B cell (primary cell): ENCODE measurements around the gene RNF32. TPM values are rescaled to one million over a fixed set of nuclear protein-coding genes. Genes with fewer than 3 reads are reported as not detected.

Source experiments
- ATAC-seq: fragments of 200-7000 bp; cut with Tn5 transposase; one replicate; pipeline ENCODE4 v1.10.0; 2021; ENCODE audit warnings: low read depth, mild to moderate bottlenecking, moderate number of reproducible peaks, moderate library complexity
- CTCF ChIA-PET: fragments of 350-600 bp; sonication (Branson Sonifier 250); formaldehyde crosslinking; loops from one replicate; lab custom pipeline; 2021; ENCODE audit warnings: antibody characterized with exemption, inconsistent platforms; lab: Charles Lee
- POLR2A ChIA-PET: fragments of 350-600 bp; sonication (Branson Sonifier 250); formaldehyde crosslinking; loops from one replicate; lab custom pipeline; 2021; ENCODE audit warnings: antibody characterized with exemption; lab: Charles Lee
- DNase-seq: peaks from one replicate; pipeline ENCODE4 v3.0.0; 2013
- H2AFZ ChIP-seq: 2 replicates; pipeline ENCODE4 v1.6.1; 2012; ENCODE audit warnings: mild to moderate bottlenecking, low read depth, low read length; ENCODE audit not compliant: insufficient read depth, poor library complexity, severe bottlenecking
- H3K27ac ChIP-seq, 2 donors: 1 replicate in 1 of 2; 2 replicates in 1 of 2; pipeline ENCODE4 v1.5.1; 2012 to 2013; ENCODE audit warnings: low read length in 2 of 2, mild to moderate bottlenecking in 2 of 2, moderate library complexity in 1 of 2
- H3K27me3 ChIP-seq, 4 experiments: fragments of 200-600 bp in 1 of 4; sonication (generic) in 1 of 4; replicated peaks in 1 of 4; 1 replicate in 2 of 4; 2 replicates in 2 of 4; pipeline versions ENCODE4 v1.6.1 to v1.7.0; 2013 to 2016; ENCODE audit warnings: low read length in 3 of 4, mild to moderate bottlenecking in 2 of 4, mixed read lengths in 1 of 4, moderate library complexity in 1 of 4; ENCODE audit not compliant: insufficient read depth in 4 of 4, control insufficient read depth in 3 of 4; ENCODE audit errors: control extremely low read depth in 1 of 4
- H3K36me3 ChIP-seq, 2 experiments: replicated peaks in 1 of 2; 1 replicate in 1 of 2; 2 replicates in 1 of 2; pipeline versions ENCODE4 v1.6.1 to v1.7.1; 2013; ENCODE audit warnings: low read length in 1 of 2; ENCODE audit not compliant: insufficient read depth in 2 of 2, control insufficient read depth in 1 of 2; ENCODE audit errors: control extremely low read depth in 1 of 2, extremely low read depth in 1 of 2
- H3K4me1 ChIP-seq, 2 donors: fragments of 200-600 bp in 1 of 2; sonication (generic) in 1 of 2; 1 replicate in 1 of 2; 2 replicates in 1 of 2; pipeline versions ENCODE4 v1.5.1 to v1.6.1; 2013 to 2017; ENCODE audit warnings: low read length in 2 of 2; ENCODE audit not compliant: control insufficient read depth in 2 of 2, insufficient read depth in 2 of 2
- H3K4me2 ChIP-seq: replicated peaks from 2 replicates; pipeline ENCODE3; 2012; ENCODE audit warnings: mild to moderate bottlenecking, low read depth, low read length; ENCODE audit not compliant: poor library complexity, severe bottlenecking
- H3K4me3 ChIP-seq, 5 experiments: fragments of 200-600 bp in 1 of 5; sonication (generic) in 1 of 5; 1 replicate in 3 of 5; 2 replicates in 2 of 5; pipeline versions ENCODE4 v1.5.1 to v1.7.0; 2011 to 2016; ENCODE audit warnings: low read length in 4 of 5, mild to moderate bottlenecking in 4 of 5, low read depth in 2 of 5, control low read depth in 1 of 5, moderate library complexity in 1 of 5; ENCODE audit not compliant: insufficient read depth in 1 of 5; ENCODE audit errors: control extremely low read depth in 1 of 5, extremely low read depth in 1 of 5
- H3K79me2 ChIP-seq: fragments of 200-600 bp; sonication (generic); one replicate; pipeline ENCODE4 v1.6.0; 2016; ENCODE audit warnings: low read length; ENCODE audit not compliant: control insufficient read depth, insufficient read depth
- H3K9ac ChIP-seq: fragments of 200-600 bp; sonication (generic); 2 replicates; pipeline ENCODE4 v1.6.1; 2017; ENCODE audit warnings: mild to moderate bottlenecking, low read length, moderate library complexity
- H3K9me3 ChIP-seq, 3 donors: one replicate each; pipeline versions ENCODE4 v1.6.1 to v1.7.1; 2013; ENCODE audit warnings: low read length in 2 of 3; ENCODE audit not compliant: control insufficient read depth in 2 of 3, insufficient read depth in 1 of 3; ENCODE audit errors: control extremely low read depth in 1 of 3
- H4K20me1 ChIP-seq: 2 replicates; pipeline ENCODE4 v1.6.0; 2012; ENCODE audit warnings: mild to moderate bottlenecking, low read length; ENCODE audit not compliant: insufficient read depth, control insufficient read depth, poor library complexity, severe bottlenecking
- H3K27ac Mint-ChIP-seq: one replicate; pipeline ENCODE4 v1.8.0; 2021; ENCODE audit warnings: mixed read lengths
- H3K27me3 Mint-ChIP-seq: one replicate; pipeline ENCODE4 v1.8.0; 2021; ENCODE audit warnings: mixed read lengths
- H3K4me1 Mint-ChIP-seq: one replicate; pipeline ENCODE4 v1.8.0; 2021; ENCODE audit warnings: mixed read lengths
- H3K4me3 Mint-ChIP-seq: one replicate; pipeline ENCODE4 v1.8.0; 2021; ENCODE audit warnings: mixed read lengths
- H3K9me3 Mint-ChIP-seq: one replicate; pipeline ENCODE4 v1.8.0; 2022; ENCODE audit warnings: mixed read lengths; ENCODE audit not compliant: insufficient read depth
- CTCF ChIP-seq: fragments of 200-600 bp; IDR thresholded peaks from one replicate; pipeline ENCODE4 v1.8.0; 2022; ENCODE audit warnings: antibody characterized with exemption, mild to moderate bottlenecking
- EZH2 ChIP-seq: IDR thresholded peaks from 2 replicates; pipeline ENCODE4 v1.6.1; 2012; ENCODE audit warnings: borderline replicate concordance, low read depth, mild to moderate bottlenecking, moderate library complexity, low read length; ENCODE audit not compliant: insufficient read depth, poor library complexity, severe bottlenecking
- WGBS: methylation state at CpG from one replicate; pipeline ENCODE4 v1.1.5; 2013; ENCODE audit warnings: missing lambda C conversion rate; ENCODE audit not compliant: insufficient coverage; 5-methylcytosine and 5-hydroxymethylcytosine counted together
- intact Hi-C: fragments of 100-400 bp; cut with micrococcal nuclease; formaldehyde crosslinking; loops from one replicate; pipeline ENCODE4 v1.10.0; 2022
- polyA plus RNA-seq: library from polyadenylated mRNA; depleted of rRNA; stranded (reverse); fragments of >200 nt; gene quantifications from 2 replicates; pipeline ENCODE4 v1.2.3, GENCODE V29; 2012
- total RNA-seq, 2 donors: library from RNA; stranded (reverse); fragments of 120-200 nt in 1 of 2; gene quantifications; 1 replicate in 1 of 2; 2 replicates in 1 of 2; pipeline versions ENCODE4 v1.2.3 to v1.2.4, GENCODE V29; 2013 to 2022

RNF32 gene
- total and polyA plus RNA-seq, 2 donors (not counting 1 experiment from before 2014, with no cell fraction given), result 1.6 to 2.3 TPM

- H3K4me1 Mint-ChIP-seq, result peaks cover 8% of the 10 kb centered on the region
- 98% methylated on average over 4 of the region's 4 CpGs for WGBS
- Histone ChIP-seq H3K27ac (no peak overlapping the region), H4K20me1 (no peaks in the 10 kb centered on the region), H3K9ac (no peak overlapping the region), H3K4me3 (no peak overlapping the region), H2AFZ (no peak overlapping the region), H3K27me3 (no peaks in the 10 kb centered on the region), H3K9me3 (peaks cover 0 to 14% (median 3%) of the 10 kb centered on the region in 3 donors), H3K4me1 (peaks cover 3 to 6% of the 10 kb centered on the region in 2 donors), H3K4me2 (no peak overlapping the region), H3K79me2 (peaks cover 3% of the 10 kb centered on the region), H3K36me3 (peaks cover 1 to 3% of the 10 kb centered on the region in 2 experiments)
- ATAC-seq (no peak), DNase-seq (no peak)
- CTCF ChIA-PET, result no interaction called here
- POLR2A ChIA-PET, result no interaction called here
- no peak overlapping the region for H3K4me3 Mint-ChIP-seq
- no peak overlapping the region for H3K27ac Mint-ChIP-seq
- H3K9me3 Mint-ChIP-seq, result peaks cover 15% of the 10 kb centered on the region
- H3K27me3 Mint-ChIP-seq, result no peaks in the 10 kb centered on the region
- intact Hi-C loops, result no loop called here
- TF ChIP-seq CTCF (no peak), EZH2 (no peak)
These were observed 62.6 kb downstream of the RNF32 start for GRCh38 chr7:156703209-156703608.

GRCh38 chr7:156703773-156704482 is 63.4 kb downstream of the RNF32 start:
- DNase-seq (no peak), ATAC-seq (no peak)
- Histone ChIP-seq H3K27me3 (no peaks in the 10 kb centered on the region), H3K9ac (no peak overlapping the region), H3K27ac (no peak overlapping the region), H2AFZ (no peak overlapping the region), H3K9me3 (peaks cover 0 to 17% (median 3%) of the 10 kb centered on the region in 3 donors), H3K4me1 (peaks cover 3 to 6% of the 10 kb centered on the region in 2 donors), H3K79me2 (peaks cover 3% of the 10 kb centered on the region), H3K4me3 (no peak overlapping the region), H3K36me3 (peaks cover 1 to 3% of the 10 kb centered on the region in 2 experiments), H4K20me1 (no peaks in the 10 kb centered on the region), H3K4me2 (no peak overlapping the region)
- Mint-ChIP-seq H3K4me1 (peaks cover 8% of the 10 kb centered on the region), H3K27ac (no peak overlapping the region), H3K4me3 (no peak overlapping the region), H3K9me3 (peaks cover 15% of the 10 kb centered on the region), H3K27me3 (no peaks in the 10 kb centered on the region)
- TF ChIP-seq CTCF (no peak), EZH2 (no peak)
- WGBS, result 63% methylated on average over 5 of the region's 5 CpGs
- ChIA-PET POLR2A (no interaction called here), CTCF (interaction anchor here (0.7 kb wide), 1 partner anchor 1776 kb away, joined by 3 read pairs; no protein-coding TSS in a partner anchor)
- intact Hi-C loops, result no loop called here
